ENCODE measurements around the gene RAMP3.

Gene RAMP3

DNA sequence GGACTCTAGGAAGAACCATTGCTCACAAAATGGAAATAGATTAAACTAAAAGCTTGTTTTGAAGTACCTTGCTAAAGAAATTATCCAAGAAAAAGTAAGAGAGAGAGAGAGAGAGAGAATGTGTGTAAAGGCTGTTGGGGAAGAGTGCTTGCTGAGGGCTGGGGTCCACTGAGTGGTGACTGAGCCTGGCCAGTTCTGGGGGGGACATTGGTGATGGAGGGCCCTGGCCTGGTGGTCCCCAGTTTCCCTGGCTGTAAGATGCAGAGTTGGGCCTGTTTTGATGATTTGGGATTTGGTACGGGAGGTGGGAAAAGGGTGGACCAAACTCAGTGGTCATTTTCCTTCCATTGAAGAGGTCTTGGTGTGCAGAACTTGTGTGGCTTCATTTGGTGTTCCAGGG is 880 bp downstream of the RAMP3 start:
- DNase-seq, result no peak

DNA sequence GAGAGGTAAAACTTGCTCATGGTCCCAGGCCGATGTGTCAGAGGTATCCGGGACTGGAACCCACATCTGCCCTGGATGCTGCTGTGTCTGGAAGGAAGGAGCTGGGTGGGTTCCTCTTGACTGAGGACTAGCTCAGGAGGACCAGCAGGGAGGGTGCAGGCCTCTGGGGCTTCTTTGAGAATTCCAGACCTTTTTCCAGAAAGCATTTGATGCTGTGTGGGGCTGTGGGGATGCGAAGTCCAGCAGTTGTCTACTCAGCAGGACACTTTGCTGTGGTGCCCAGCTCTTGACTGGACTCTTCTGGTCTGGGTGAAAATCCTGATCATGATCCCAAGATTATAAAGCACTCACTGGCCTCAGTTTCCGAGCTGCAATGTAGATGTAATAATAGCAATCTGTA is 1.7 kb downstream of the RAMP3 start:
- DNase-seq, result no peak

DNA sequence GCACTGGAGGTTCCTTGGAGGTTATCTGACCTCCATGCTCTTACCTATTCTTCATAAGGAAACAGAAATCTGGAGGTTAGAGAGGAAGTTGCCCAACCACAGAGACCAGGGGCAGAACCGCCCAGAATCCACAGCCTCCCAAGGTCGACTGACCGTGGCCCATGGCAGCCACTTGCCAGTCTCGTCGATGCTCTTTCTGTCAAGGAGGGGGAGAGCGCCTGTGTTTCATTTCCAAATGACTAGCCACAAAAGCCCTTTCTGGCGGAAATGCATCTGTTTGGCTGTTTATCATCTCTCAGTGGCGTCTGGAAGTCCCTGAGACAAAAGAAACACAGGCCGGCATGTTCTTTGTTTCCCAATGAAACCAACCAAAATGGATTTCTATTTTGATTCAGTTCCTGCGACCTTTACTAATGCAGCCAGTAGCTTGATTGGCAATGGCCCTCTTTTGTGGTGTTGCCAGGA is 2.9 kb downstream of the RAMP3 start:
- peak; percentile 18 for DNase-seq

DNA sequence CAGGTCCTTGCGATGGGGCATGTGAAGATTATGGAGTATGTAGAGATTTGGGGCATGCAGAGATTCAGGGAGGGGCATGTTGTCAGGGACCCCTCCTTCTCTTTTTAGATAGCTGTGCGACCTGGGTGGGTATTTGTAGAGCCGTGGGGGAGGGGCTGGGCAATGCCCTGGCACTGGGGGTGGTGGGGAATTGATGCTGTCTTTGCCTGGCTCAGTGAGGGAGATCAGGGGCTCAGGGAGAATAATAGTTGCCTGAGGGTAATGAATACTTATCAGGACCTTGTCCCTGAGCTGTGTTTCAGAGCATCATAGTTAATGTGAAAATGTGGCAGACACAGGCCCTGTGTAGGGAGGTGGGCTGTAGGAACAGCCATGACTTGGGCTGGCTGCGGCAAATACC is 3.5 kb downstream of the RAMP3 start:
- no peak for DNase-seq

DNA sequence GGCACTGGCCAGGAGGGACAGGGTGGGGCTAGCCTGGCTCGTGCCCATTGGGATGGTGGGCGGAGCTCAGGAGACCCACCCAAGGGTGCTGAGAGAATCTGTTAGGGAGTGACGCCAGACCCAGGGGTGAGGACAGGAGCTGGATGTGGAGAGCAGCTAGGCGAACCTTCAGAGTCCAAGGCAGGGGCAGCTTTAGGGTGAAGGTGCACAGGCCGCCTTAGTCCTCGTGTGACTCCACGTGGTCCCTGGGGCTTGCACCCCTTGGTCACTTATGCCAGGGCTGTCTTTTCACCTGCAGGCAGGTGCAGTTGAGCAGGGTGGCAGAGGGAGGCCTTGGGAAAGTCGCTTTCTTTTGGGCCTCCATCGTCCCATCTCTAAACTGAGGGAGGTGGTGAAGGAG is 4.3 kb downstream of the RAMP3 start:
- no peak for DNase-seq

DNA sequence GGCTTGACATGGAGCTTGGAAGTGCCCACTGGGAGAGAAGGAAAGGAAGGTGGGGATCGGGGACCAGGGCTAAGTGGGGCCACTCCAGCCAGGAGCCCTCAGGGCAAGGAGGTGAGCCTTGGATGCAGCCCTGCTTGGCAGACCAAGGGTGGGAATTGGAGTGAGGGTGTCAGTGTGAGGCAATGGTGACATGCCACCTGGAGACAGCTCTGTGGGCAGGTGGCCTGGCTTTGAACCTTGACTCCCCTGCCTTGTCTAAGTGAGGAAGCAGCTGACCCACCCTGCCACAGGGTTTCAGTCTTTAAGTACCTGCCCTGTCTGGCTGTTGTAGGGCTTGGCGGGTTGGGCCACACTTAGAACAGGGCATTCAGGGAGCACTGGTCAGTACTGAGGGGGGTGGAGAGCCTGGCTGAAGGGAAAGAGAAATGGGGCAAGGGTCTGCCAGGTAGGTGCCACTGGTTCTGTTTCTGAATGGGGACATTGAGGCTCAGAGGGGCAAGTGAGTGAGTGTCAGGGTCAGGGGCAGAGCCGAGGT is 4.8 kb downstream of the RAMP3 start:
- DNase-seq, result no peak

DNA sequence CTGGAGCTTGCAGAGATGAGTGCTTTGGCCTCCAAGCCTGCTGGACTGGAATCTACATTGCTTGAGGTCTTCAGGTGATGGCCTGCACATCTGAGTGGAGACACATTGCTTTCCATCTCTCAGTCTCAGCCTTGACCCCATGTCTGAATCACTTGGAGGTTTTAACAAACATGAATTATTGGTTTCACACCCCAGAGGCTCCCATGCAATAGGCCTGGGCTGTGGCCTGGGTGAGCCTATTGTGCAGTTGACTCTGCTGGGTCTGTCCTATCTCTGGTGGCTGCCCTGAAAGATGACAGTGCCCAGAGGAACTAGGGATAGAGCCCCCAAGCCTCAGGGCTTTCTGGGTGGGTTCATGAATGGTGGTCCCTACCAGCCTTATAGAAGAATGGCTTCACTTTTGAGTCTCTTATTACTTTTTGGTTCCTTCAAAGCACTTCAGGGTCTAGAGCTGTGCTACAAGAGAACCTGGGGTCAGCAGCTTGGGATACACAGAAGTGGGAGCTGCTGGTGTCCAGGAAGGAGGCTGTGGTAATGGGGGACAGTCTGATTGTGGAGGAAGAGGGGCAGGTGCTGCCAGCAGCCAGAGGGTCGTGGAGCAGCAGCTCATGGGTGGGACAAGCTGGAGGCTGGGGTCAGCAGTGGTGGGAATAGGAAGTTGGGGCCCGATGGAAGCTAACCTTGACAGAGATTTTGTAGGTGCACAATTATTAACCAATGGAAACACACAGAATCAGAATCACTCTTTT is 5.5 kb downstream of the RAMP3 start:
- DNase-seq, result no peak

DNA sequence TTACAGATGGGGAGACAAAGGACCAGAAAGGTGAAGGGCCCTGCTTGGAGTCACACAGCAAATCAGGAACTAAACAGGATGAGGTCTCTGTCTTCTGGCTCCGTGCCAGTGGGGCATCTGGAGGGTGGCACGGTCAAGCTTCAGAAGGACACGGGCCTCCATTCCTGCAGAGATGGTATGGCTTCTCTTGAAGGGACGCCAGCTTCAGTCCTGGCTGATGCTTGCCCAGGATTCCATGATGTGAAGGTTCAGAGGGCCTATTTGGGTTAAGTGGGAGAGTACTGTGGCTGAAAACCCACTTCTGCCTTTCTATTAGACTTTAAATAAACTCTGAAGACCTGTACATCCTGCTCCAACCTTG is 6.1 kb downstream of the RAMP3 start:
- DNase-seq, result no peak

DNA sequence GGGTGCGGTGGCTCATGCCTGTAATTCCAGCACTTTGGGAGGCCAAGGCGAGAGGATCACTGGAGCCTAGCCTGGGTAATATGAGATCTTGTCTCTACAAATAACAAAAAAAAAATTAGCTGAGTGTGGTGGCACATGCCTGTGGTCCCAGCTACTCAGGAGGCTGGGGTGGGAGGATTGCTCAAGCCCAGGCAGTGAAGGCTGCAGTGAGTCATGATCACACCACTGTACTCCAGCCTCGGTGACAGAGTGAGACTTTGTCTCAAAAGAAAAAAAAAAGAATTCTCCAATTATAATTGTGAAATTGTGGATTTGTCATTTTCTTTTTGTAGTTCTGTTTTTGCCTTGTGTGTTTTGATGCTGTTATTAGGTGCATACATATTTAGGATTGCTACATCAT is 6.7 kb downstream of the RAMP3 start:
- peak; percentile 60 for DNase-seq

DNA sequence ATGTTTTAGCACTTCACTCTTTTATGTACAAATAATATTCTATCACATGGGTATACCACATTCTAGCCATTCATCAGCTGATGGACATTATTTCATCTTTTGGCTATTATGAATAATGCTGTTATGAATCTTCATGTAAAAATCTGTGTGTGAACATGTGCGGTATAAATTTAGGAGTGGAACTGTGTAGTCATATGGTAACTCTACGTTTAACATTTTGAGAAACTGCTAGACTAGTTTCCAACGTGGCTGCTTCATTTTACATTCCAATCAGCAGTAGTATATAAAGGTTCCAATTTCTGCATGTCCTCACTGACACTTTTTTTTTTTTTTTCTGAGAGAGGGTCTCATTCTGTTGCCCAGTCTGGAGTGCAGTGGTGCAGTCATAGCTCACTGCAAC is 8.3 kb downstream of the RAMP3 start:
- DNase-seq, result no peak

DNA sequence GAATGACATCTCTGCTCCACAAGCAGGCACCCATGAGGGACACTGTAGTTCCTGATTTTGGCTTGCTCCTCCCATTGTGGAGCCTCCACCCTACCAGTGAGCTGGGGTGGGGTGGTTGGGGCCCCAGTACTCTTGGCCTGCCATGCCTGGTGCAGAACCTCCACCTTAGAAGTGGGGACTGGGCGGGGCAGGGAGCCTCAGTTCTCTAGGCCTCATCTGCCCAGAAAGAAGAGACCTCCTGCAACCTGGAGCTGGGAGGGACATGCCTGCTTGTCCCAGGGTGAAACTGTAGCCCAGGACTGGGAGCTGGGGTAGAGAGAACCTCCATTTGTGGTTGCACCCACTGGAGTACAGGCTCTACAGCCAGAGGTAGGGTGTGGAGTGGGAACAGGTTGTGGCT is 14.4 kb downstream of the RAMP3 start:
- no peak for DNase-seq

DNA sequence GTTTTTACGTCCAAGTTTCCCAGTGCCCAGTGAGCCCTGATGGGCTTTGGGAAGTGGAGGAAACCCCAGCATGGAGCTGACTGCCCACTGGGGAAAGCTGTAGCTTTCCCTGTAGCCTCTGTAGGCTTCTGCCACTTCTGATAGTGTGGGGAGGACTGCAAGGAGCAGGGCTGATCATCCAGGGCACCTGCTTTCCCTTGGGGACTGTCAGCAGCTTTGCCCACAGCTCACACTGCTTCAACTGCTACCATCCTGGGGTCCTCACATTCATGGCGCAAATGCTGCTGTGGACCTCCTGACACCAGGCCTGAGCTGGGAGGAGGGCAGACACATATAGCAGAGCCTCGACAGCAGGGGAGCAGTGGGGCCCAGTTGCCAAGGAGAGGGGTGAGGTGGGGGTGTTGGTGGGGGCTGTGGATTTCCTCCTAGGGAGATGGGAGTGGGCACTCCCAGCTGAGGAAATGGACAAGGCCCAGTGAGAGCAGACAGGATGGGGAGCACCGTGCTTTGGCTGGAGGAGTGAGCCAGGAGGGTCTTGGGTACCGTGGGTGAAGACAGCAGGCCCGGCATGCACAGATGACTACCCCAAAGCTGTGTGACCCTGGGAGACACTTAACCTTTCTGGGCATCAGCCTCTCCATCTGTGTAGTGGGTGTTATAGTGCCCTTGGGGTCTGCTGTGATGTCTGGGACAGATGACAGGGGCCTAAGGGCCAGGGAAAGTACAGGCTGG is 16.2 kb downstream of the RAMP3 start:
- no peak for DNase-seq

DNA sequence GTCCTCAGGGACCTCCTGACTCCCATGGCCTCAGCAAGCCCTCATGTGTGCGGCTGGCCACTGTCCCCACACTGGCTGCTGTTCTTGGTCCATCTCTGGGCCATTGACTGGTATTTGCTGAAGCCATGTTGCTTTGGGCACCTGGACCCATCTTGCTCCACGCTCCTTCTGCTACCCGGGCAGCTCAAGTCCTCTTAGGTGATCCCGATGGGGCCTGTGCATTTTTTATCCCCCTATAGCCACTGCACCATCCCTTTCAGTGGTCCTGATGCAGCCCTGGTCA is 16.7 kb downstream of the RAMP3 start:
- DNase-seq, result no peak

DNA sequence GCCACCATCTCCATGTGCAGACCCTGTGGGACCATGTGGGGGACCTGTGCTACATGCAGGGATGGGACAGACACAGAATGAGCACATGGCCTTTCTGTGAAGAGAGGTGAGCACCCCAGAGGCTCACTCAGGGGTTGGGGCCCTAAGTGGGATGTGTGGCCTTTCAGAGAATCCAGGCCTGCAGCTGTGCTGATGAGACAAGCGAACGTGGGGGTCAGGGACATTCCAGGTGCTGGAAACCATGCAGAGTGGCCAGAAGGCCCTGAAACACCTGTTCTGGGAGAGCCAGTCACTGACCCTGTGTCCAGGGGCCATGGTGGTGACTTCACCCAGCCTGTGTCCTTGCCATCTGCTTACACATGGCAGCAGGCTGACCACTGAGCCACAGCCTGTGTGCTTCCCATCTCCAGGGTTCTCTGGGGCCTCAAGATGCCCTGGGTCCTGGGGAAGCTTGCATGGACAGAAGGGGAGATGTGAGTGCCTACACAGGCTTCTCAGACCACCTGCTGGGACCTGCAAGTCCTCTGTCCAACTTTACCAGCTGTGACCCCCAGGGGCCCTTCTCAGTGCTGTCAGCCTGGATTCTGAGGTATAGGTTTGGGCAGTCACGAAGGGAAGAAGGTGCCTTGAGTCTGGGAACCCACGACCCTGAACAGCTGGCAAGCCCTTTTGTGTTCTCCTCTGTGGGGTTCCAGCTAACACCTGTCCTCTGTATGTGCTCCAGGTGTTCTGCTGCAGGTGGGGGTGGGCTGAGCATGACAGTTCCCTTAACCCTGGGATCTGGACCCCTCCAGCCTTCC is 17.6 kb downstream of the RAMP3 start:
- DNase-seq, result no peak

DNA sequence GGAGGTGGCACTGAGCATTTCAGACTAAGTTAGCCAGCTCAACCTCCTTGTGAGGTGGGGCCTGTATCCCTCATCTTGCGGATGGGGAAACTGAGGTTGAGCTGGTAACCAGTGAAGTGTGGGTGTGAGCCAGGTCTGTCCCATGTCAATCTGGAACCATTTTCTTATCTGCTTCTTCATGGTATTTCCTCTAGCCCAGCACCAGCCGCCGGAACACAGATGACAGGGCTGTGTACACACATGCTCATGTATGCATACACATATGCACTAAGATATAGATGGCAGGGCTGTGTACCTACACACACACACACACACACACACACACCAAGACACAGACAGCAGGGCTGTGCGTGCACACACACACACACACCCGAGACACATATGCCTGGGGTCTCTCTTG is 18.5 kb downstream of the RAMP3 start:
- no peak for DNase-seq

DNA sequence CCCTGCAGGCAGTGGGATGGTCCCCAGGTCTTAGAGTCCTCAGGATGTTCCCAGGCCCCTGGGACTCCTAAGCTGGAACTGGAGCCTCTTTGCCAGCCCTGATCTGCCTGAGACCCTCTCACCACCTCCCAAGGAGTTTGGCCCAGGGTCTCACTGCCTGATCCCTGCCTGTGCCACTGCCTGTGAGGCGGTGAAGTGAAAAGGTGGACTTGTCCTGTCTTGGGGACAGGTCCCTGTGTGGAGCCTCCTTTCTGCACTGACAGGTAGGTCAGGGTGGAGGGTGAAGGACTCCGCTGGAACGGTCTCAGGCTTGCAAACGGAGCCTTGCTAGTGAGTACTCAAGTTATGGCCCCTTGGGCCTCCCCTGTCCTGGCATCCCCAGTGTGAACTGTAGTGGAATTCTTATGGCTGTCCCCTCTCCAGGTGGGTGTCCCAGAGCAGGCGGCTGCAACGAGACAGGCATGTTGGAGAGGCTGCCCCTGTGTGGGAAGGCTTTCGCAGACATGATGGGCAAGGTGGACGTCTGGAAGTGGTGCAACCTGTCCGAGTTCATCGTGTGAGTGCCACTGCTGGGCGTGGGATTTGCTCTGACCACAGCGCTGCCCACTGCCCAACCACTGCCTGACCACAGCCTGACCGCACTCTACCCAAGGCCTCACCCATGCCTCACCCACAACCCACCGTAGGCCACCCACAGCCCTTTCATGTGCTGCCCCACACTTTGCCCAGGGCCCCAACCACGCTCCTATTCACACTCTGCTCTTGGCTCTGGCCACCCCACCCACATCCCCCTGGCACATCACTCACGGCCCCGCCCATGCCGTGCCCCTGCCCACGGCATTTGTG is 19.5 kb downstream of the RAMP3 start:
- DNase-seq, result no peak

DNA sequence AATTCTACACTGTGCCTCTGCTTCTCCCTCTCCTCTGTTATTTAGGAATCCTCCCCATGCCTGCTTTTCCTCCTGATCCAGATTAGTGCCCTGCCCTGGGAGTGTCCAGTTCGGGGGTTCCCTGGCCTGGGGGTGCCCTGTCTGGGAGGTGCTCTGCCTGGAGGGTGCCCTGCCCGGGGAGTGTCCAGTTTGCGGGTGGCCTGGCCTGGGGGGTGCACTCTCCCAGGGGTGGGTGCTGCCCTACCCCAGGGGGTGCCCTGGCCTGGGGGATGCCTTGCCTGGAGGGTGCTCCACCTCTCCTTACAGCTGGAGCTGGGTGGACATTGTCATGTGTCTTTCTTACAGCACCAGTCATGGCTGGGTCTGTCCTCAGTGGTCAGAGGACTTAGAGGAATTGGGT is 20.2 kb downstream of the RAMP3 start:
- DNase-seq, result no peak

DNA sequence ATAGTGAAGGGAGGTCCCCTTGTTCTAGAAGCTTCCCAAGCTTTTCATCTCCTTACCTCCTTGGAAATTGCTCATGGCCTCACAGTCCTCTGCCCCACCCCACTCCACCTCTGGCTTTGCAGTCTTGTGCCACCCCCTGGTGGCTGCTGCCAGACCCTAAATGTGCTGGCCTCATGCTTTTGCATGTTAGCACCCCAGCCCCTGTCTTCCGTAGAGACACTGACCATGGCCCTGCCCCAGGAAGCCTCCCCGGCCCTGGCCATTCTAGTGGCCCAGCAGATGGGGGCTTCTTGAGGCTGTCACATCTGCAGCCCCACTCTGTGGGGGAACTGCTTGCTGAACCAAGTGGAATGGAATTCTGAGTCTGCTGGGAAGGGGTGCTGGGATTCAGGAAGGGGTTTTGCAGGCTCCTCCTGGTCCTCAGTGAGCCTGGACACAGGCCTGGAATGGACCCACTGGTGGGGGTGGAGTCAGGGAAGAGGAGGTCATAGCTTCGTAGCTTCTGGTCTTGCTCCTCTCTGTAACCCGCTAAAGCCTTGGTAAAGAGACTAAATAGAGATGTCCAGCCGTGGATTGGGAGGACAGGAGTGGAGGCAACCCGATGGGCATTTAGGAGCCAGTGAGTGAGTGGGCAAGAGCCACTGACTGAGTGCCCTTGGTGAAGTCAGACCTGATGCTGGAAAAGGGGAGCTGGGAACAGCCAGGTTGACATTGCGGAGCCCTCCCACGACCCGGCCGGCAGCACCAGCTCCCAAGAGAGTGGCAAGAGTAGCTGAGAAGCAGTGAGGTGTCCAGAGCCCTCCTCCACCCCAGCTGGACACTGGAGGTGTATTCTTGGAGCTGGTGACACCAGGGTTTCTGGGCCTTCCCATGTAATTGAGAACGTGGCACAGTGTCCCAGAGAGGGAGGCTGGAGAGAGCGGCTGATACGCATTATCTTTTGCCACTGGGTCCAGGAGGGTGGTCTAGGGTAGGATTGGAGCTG is 20.9 kb downstream of the RAMP3 start:
- no peak for DNase-seq

DNA sequence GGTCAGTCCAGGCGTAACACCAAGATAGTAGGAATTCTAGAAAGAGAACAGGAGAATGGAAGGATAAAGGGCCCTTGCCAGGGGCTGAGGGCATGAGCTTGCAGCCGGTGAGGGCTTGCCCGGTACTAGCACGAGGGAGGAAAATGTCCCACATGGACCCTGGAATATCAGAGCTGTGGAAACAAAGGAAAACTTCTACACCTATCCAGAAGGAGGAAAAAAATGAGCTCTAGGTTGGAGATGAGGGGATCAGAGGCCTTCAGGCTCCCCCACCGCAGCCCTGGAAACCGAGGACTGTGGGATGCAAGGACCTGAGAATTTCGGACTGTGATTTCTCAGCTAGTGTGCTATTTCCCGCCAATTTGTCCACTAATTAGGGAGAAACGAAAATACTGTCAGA is 22.1 kb downstream of the RAMP3 start:
- no peak for DNase-seq

DNA sequence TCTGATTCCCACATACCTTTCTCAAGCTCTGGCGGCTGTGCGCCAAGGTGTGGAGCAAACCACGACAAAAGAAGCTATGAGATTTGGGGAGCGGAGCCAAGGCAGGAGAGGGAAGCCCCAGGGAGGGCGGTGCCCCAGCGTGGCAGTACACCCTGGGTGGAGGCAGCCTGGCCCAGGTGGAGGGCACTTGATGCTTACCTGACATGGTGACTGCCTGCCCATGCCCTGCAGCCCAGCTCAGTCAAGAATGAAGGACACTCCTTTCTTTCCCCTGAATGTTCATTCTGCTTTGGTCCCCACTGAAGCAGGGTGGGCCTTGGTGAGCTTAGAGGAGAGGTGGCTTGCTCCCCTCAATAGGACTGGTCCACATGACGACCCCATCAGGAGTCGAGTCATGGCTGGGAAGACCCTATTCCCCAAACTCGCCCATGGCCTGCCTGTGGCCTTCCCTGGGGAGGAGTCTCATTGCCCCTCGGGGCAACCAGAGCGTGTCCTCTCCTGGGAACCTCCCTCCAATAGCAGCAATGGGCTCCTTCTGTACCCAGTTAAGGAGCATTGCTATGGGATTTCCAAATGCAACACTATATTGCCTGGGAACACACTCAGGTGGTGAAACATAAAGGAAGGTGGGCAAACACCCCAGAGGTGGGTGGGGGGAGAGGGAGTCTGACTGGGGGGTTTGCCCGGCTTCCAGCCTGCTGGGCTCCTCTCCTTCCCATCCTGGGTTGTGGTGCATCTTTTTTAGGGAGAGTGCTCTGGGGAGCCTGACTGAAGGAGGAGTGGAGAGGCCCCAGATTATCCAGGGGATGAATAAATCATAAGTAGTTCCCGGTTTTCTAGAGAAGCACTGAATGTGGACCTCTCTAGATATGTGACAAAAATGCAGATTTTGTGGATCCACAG is 22.7 kb downstream of the RAMP3 start:
- no peak for DNase-seq
